Fibroblast of villous mesenchyme (primary cell): ENCODE data around the gene BRD7. TPM values are rescaled to one million over a fixed set of nuclear protein-coding genes. Genes with fewer than 3 reads are reported as not detected.

Experiments
- DNase-seq: peaks from one replicate; pipeline ENCODE4 v3.0.0-alpha.2; 2010; ENCODE audit warnings: low read depth
- H3K4me3 ChIP-seq: 2 replicates; pipeline ENCODE4 v1.5.1; 2011; ENCODE audit warnings: low read depth, mild to moderate bottlenecking, low read length
- total RNA-seq: library from RNA; depleted of rRNA; stranded (reverse); fragments of >200 nt; gene quantifications from 2 replicates; pipeline ENCODE4 v1.2.3, GENCODE V29; 2012
- TF ChIP-seq, protein P1 (sequence below): IDR thresholded peaks from 2 replicates; pipeline ENCODE4 v1.5.1; 2012; ENCODE audit warnings: low read depth, mild to moderate bottlenecking, low read length; ENCODE audit not compliant: insufficient read depth

BRD7 gene
- total RNA-seq, 1 donor = 31.5 TPM

DNA sequence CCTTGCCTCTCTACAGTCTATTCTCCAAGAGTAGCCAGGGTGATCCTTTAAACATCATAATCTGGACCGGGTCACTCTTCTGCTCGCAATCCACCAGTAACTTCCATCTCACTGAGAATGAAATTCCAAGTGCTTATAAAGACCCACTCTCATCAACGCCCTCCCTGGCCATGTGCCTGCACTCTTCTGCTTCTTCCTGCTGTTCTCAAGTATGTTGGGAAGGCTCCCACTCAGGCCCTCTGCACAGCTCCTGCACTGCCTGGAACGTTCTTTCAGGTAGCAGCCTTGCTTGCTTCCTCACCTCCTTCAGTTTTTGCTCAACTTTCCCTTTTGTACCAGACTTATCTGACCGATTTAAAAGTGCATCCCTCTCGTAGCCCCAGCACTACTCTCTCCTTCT, 44.4 kb downstream of the BRD7 start:
- TF ChIP-seq, protein P1, sequence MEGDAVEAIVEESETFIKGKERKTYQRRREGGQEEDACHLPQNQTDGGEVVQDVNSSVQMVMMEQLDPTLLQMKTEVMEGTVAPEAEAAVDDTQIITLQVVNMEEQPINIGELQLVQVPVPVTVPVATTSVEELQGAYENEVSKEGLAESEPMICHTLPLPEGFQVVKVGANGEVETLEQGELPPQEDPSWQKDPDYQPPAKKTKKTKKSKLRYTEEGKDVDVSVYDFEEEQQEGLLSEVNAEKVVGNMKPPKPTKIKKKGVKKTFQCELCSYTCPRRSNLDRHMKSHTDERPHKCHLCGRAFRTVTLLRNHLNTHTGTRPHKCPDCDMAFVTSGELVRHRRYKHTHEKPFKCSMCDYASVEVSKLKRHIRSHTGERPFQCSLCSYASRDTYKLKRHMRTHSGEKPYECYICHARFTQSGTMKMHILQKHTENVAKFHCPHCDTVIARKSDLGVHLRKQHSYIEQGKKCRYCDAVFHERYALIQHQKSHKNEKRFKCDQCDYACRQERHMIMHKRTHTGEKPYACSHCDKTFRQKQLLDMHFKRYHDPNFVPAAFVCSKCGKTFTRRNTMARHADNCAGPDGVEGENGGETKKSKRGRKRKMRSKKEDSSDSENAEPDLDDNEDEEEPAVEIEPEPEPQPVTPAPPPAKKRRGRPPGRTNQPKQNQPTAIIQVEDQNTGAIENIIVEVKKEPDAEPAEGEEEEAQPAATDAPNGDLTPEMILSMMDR = no peak
- no peak for DNase-seq
- H3K4me3 ChIP-seq = no peak overlapping the region

DNA sequence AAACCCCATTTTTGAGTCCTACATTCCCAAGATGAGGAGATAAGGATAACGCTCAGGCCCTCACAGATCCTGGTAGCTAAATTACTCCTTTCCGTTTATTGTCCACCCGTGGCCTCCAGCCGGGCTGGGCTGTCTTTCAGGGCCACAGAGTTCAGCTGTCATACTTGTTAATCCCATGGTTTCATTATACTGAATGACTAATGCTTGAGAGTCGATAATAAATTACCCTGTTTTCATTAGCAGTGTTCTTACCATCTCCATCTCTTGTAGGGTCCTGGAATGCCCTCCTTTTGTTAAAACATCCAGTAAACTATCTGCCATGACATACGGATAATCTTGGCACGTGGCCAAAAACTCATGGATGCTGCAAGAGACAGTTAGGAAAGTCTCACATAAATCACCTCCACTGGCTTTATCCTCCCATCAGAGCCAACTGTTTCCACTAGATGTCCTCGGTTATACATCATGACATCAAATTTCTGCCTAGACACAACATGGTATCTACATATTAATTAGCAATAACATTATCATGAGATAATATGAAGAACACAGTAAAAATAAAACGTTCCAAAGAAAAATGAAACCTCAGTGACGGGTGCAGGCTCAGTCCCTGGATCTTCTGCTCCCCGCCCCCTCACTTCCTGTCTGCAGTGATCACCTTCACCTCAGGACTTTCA, 45.3 kb downstream of the BRD7 start:
- no peak overlapping the region for H3K4me3 ChIP-seq
- peak; percentile 82 for DNase-seq
- TF ChIP-seq, protein P1 = peak; percentile 19

DNA sequence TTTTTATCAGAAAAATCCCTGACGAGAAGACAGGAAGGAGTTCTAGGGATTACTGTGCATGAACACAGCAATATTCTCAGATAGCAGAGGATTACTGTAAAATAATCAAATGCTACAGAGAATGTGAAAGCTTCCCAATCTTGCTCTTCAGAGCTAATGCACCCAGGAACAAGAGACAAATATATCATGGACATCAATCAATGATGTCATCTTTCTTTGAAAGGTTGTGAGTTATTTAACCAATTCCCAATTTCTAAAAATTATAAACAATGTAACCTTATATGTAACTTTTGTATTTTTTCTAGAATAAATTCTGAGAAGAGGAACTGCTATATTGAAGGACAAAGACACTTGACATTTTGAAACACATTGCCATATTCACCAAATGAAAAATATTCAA, 46.5 kb downstream of the BRD7 start:
- TF ChIP-seq, protein P1 = no peak
- DNase-seq = no peak
- no peak overlapping the region for H3K4me3 ChIP-seq

DNA sequence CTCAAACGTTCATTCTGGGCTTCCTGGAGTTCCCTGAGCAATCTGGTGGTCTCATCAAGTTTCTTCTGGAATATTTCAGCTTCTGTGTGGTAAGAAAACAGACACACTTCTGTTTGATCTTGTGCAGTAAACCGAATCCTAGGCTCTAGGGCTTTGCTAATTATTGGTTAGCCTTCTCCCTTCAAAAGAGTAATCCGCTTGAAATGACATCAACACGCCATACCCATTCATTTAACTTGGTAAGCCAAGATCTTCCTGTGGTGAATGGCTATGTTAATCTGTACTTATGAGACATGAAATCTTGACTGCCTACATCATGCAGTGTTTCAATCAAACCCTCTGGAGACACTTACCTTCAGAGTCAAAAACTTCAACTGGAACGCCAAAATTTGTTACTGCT, 48.5 kb downstream of the BRD7 start:
- H3K4me3 ChIP-seq = no peak overlapping the region
- DNase-seq = no peak
- TF ChIP-seq, protein P1 = no peak

DNA sequence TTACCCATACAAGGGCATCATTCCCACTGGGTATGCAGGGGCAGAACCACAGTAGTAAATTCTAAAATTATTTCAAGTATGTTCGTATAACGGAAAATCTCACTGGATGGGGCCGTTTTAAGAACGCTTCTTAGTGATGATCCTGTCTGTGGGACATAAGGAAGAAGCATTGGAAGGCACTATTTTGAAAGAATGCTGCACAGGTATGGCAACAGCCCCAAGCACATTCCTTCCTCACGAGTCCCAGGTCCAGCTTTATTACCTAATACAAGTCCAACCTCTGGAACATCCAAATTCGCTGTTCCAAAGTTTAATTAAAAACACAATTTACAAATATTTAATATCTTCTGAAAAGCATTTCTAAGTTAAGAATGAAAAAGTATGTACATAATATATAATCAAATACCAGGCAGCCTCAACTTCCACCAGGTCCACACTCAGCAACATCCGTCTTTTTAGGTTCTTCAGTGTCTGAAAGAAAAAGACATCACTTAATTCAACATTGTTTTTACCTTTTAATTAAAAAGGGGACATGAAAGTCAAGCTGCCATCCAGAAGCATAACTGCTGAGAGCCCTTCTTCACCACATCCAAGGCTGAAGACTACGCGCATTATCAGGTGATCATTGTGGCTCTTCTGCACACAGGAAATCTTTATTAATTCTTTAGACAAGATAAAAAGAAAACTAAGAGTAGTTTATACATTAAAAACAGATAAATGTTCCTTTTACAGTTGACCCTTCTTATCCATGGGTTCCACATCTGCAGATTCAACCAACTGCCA, 49.8 kb downstream of the BRD7 start:
- TF ChIP-seq, protein P1 = no peak
- no peak for DNase-seq
- H3K4me3 ChIP-seq = no peak overlapping the region

DNA sequence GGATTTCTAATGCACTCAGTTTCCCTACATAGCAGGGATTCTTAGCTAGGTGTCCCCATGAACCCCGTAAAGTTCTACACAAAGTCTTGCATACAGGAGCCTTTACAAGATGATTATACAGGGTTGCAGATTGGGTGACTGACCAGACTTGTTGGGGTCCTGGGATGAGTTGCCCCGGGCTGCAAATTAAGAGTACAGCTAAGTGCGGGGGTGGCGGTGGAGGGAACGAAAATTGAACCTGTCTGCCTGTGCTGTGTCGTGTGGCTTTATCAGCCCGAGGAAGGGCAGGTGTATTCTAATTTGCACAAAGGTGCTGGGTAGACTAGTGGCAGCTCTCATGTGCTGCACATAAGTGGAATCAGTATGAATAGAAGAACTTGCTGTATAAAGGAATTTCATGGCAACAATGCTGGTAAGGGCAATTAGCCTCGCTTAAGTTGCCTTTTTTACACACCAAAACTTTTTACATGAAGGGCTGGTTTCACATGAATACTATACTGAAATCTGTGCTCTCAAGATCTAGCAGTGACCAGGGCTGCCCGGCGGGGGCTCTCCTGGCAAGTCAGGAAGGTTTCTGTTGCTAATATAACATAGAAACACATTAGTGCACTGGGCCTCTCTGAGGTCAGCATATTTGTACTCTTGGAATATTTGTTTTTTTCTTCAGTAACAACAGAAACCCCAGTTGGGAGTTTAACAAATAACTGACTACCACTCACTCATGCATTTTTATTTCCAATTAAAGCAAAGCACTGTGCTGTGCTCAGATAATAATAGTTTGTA, 51.7 kb downstream of the BRD7 start:
- no peak overlapping the region for H3K4me3 ChIP-seq
- TF ChIP-seq, protein P1 = no peak
- no peak for DNase-seq
